ENCODE measurements around the gene CAPN14.
A peak's percentile ranks its signal among the peaks of the same experiment; 100 is the strongest.
"Not testable (repeated sequence)": the region's sequence is repeated elsewhere in the genome, so short reads cannot be mapped to it uniquely, and the experiment has no call there.

Gene CAPN14

DNA sequence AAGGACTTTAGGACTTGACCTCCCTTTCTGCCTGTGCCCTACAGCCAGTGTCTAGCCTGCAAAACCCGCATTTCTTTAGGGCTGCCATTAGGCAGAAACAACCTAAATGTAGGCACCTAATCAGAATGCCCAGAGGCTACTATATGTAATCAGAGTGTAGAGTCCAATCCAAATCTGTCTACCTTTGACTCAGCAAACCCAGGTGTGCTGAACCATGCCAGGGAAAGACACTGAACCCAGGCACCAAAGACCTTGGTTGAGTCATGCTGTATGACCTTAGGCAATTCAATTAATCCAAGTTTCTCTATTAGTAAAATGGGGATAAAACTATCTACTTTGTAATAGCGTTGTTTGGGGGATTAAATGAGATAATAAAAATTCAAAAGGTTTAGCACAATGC, 20.7 kb downstream of the CAPN14 start:
- no peak for DNase-seq (ENCODE audit: low read depth in 2 of 2)

DNA sequence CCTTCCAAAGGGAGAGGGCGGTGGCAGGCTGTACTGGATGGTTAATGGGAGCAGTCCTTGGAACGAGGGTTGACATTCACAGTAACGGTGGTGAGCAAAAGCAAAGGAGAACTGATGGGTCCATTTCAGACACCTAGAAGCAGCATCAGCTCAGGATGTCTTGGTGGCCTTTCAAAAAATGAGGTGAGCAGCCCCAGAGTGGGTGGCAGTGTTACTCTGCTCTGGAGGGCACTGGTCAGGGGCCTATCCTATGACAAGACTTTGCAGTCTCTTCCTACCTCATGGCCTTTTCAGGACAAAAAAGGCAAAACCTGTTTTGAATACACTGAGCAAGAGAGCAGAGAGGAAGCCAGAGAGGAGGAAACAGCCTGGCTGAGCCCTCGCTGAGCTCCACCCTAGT, 23.5 kb downstream of the CAPN14 start:
- no peak for DNase-seq (ENCODE audit: low read depth in 2 of 2)

DNA sequence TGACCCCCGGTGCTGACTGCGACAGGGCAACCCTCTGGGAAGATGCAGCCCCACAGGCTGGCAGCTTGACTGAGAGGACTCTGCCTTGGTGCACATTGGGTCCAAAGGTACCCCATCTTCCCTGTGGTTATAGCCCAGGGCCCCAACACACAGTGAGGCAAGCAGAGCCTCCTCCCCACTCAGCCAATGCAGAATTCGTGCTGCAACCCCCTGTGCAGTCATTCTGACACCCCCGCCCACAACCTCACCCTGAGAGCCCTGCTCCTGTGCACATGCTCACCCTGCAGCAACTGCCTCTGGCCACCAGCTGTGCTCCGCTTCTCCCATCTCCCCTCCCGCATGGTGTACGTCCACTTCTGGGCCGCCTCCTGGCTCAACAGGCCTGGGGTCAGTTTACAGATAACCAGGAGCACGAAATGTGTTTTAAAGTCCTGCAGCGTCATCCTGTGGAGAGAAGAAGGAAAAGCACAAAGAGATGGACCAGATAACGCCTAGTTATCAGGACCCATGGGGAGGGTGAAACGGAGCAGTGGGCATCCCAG, 24.4 kb downstream of the CAPN14 start:
- DNase-seq (ENCODE audit: low read depth in 2 of 2) = no peak

DNA sequence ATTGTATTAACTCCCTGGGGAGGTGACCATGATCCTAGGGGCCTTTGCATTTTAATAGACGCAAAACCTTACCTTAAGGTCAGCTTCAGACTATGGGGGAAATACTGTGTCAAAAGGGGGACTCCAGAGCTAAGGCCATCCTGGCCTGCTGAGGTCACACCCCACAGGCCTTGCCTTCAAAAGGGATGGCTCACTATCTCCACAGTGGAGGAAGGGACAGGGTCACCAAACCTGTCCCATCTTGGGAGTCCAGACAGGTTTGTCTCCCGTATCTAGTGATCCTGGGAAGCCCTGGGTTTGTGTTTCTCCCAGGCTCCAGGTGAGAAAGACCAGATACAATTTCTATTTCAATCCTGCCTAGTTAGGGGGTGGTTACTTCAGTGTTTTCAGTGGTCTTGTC, 24.9 kb downstream of the CAPN14 start:
- DNase-seq (ENCODE audit: low read depth in 2 of 2) = no peak

DNA sequence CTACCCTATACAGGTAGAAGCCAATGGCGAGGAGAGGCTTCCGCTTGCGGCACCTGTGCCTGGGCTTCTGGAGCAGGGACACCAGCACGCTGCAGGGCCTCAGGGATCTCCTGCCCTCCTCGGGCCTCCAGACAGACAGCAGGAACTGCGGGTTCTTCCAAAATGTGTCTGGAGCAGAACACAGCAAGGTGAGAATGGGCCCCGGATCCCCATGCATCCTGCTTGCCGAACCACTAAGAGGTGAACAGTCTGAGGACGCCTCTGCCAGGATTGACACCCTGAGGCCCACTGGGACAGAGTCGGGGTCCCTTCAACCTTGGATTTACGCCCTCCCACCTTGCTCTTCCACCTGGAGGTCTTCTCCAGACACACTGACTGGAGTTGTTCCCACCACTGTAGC, 25.4 kb downstream of the CAPN14 start:
- no peak for DNase-seq (ENCODE audit: low read depth in 2 of 2)

DNA sequence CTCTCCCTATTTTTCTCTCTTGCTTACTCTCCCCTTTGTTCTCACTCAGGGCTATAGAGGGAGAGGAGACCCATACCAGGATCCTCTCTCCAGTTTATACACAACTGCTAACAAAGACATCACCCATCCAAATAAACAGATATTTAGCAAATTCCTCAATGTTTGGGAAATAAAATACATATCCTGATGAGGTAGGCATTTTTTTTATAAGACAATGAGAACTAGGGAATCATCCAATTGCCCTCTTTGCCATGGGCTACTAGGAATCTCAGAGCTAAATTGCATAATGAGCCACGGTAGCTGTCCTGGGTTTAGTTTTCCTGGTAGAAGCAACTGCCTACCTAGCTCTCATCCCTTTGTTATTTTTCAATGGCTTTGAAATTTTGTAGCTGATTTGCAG, 27.1 kb downstream of the CAPN14 start:
- no peak for DNase-seq (ENCODE audit: low read depth in 2 of 2)

DNA sequence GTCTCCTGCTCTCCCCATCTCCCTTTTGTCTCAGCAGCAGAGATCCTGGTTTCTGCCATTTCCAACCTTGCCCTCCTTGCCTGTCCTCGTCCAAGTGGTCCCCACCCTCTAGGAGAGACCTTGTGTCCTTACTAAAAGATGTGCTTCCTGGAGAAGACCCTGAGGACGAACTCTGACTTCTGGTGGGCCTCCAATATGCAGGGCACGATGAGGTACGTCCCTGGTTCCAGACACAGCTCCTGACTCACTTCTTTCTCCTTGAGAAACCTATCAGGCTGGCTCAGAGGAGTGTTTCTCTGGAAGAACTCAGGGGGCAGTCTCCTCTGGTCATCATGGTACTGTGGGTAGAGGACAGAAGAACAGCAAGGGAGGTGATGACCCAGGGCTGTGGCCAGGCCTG, 28.2 kb downstream of the CAPN14 start:
- no peak for DNase-seq (ENCODE audit: low read depth in 2 of 2)

DNA sequence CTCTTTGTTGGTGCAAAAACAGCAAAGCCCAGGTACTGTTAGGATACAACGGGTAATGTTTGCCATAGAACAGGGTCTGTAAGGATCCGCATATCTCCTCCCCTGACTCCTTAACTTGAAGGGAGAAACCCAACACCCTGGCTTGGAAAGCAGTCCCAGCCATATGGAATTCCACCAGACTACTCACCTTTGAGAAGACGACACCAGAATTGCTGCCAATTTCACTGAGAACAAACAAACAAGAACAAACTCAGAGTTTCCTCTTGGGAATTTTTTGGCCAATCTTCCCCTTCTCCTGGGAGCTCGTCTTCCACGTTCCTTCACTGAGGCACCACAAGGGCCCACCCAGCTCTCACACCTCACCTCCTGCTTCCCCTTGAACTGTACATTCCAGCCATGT, 29.2 kb downstream of the CAPN14 start:
- no peak for DNase-seq (ENCODE audit: low read depth in 2 of 2)

DNA sequence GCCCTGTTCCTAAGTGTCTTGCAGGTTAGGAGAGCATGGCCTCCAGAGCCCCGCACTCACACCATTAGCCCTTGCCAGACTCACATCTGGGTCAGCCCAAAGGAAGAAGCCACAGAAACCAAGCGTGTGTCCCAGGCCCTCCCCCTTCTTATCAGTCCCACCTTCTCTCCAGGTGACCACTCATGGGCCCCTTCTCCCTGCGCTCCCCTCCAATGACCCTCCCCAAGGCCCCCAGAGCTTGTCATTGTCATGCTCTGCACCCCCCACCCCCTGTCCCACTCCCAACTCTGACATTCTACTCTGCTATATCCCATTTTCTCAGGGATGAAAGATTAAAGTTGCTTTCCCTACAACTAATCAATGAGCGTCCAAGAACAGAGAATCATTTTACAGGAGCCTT, 30.1 kb downstream of the CAPN14 start:
- DNase-seq (ENCODE audit: low read depth in 2 of 2) = no peak

DNA sequence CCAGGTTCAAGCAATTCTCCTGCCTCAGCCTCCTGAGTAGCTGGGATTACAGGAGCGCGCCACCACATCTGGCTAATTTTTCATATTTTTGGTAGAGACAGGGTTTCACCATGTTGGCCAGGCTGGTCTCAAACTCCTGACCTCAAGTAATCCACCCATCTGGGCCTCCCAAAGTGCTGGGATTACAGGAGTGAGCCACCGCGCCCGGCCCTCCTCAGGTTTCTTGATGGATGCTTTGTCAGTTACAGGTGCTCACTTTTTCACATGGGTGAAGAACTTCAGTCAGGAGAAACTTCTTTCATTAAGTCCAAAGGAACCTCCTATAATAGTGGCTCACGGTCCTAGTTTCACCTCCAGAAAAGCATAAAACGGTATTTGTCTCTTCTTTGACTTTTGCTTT, 33.3 kb downstream of the CAPN14 start:
- not testable (repeated sequence) for DNase-seq (ENCODE audit: low read depth in 2 of 2)

DNA sequence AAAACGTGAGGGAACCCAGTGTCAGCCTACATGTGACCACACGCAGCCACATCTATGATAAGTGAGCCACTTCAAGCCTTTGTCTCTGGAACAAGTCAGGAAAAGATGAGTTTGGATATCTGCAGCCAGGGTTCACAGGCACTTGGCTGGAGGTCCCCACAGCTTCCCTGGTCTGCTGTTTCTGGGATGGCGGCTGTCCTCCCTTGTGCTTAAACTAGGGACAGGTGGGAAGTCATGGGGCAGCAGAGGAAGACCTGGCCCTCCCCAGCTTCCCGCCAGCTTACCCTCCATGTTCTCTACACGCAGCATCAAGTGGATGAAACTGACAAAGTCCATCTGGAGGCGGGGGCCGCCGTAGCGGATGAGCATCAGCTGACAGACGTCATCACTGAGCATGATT, 40.6 kb downstream of the CAPN14 start:
- no peak for DNase-seq (ENCODE audit: low read depth in 2 of 2)

DNA sequence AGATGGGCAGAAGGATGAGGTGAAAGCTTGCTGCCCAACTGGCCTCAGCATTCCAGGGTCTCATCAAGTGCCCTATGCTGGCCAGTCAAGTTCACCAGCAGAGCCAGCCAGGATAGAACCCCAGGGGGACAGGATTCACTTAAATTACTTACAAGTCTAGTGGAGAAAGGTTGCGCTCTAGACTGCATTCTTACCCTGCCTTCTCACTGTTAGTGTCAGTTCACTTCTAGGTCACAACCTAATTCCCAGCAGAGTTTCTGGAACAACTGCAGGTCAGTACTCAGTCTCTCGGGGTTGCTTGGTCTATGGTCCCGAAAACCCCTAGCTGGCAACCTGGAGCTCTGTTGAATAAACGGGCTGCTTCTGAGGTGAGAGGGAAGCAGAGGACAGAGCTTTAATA, 46.2 kb downstream of the CAPN14 start:
- no peak for DNase-seq (ENCODE audit: low read depth in 2 of 2)

DNA sequence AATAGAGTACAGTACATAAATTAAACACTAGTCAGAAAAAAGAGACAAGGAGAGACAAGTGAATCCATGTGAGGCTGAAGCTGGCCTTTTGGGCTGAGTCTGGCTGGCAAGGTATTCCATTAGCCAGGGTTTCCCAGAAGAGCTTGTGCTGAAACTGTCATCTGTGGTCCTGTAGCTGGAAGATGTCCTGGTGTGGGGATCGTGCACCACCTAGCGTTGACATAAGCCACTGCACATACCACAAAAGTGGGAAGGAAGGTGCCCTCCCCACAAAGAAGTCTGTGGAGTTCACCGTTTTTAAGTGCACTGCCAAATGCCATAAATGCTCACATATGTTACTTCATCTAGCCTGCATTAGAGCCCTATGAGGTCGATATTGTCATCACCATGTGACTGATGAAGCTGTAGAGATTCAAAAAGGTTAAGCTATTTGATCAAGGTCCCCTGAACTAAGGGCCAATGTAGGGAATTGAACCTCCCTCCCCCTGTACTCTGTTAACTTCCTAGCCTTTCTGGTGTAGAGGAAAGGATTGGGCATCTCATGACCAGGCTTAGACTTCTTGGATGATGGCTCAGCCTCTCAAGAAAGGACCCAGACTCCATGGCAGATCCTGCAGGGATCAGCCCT, 47.1 kb downstream of the CAPN14 start:
- DNase-seq (ENCODE audit: low read depth in 2 of 2) = peak; percentile 24 to 32

DNA sequence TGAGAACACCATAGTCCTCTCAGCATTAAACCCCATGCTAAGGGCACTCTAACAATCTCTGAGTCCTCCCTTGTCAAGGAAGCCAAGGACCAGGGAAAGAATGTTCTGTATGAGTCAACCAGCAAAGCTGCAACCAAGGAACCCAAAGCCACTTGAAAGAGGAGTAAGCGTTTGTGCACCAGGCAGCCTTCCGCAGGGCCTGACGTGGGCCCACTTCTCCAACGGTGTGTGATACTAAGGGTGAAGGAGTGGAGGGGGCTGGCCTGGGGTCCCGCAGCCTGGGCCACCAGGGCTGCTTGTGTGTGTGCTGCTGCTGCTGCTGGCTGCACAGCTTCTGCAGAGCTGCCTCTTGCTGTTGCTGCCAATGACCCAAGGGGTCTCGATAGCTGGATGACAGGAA, 49.0 kb downstream of the CAPN14 start:
- no peak for DNase-seq (ENCODE audit: low read depth in 2 of 2)

DNA sequence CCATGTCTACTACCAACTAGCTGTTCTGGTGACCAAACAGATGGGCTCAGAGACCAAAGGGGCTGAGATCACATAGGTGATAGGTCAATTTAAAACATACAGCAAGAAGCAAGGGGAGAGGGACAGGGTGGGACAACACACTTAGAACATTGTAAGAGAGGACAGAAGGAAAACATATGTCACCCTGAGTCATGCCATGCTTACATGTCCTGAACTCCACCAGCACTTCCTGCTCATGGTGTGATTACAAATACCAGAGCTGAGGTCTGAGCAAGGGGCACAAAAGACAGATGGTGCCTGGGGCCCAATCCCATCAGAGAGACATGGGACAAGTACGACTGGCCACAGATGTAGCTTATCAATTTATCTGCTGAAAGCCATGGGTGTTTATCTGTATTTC, 50.4 kb downstream of the CAPN14 start:
- no peak for DNase-seq (ENCODE audit: low read depth in 2 of 2)

DNA sequence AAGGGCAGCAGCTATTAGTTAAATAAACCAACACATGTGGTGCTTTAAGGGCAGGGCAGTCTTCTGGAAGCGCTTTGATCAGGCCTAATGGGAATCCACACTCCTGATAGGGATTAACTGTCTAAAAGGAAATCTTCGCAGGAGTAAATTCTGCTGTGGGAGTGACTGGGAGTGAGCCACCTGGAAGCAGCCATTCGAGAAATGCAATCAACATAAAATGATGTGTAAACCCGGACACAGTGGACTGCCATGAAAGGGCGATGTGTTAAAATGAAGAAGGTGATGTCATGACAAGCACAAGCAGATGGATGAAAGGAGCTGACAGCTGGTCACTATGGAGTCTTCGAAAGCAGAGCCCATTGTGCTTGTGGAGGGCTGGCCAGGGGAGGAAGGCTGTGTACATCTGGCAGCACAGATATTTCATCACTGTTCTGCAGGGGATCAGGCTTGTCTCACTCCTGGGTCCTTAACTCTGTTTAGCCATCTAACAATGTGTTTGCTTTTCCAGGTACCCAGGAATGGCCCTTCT, 54.2 kb downstream of the CAPN14 start:
- no peak for DNase-seq (ENCODE audit: low read depth in 2 of 2)

DNA sequence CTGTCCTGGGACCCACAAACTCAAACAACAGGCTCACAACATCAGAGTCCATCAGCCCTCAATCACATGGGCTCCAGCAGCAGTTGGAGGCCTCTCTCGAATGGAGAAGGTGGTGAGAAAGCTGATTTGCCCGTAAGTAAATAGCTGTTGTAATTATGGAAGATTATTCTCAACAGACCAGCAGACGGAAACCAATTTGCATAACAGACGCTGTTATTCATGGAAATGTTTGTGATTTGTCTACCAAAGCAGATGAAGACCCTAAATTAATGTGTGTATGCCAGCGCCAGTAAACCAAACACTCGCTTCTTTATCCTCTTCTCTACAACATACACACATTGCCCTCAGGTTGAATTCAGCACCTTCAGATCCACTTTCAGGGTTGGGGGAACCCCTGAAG, 55.7 kb downstream of the CAPN14 start:
- no peak for DNase-seq (ENCODE audit: low read depth in 2 of 2)

DNA sequence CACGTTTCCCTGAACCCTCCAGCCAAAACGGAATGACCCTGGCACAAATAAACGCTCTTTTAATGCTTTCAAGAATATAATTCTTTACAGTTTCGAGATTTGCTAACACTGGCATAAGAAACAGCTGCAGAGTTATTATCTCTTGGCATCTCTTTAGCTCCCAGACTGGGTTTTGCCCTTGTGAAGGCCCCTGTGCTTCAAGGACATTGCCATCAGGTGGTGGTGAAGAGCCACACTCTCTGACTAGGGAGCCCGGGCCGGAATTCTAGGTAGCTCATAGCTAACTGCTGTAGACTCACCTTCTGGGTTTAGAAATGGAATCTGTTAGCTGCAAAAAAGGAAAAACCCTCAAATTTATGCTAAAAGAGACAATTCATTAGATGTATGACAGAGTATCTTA, 65.8 kb downstream of the CAPN14 start:
- DNase-seq (ENCODE audit: low read depth in 2 of 2) = no peak

DNA sequence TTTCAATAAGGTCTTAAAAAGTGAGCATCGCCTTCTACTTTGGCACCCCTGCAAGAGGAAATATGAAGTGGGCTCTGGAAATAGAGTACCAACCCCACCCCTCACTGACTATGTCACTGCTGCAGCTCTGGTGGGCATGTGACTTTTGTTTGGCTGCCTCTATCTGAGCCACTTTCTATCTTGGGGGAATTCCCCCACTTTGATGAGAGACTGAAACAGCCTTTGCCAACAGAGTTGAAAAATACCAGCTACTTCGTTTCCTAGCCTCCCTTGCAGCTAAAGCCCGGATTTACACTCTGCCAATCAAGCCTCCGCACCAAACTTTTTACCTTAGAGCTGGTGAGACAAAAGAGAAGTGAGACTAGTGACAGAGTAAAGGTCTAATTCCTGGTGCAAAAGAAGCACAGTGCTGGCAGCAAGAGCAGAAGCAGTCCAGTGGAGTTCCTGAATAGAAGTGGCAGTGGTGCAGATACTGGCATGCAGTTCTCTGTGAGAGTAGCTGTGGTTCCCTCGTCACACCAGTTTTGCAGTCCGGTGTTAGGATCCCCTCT, 67.1 kb downstream of the CAPN14 start:
- DNase-seq (ENCODE audit: low read depth in 2 of 2) = no peak

DNA sequence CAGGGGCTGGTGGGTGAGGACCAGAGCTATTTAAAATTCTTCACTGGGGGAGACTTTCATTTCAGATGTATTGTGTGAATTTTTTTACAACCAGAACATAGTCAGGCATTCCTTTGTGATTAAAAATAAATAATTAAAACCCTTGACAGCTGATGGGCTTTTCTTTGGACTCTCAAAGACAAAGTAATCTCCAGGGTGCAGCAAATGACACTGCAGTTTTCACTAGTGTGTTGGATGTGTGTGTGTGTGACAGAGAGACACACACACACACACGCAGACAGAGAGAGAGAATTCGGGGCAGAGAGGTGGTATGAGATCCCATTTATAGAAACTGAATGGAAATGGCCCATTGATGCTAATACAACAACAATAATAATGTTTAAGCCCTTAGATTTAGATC, 68.8 kb downstream of the CAPN14 start:
- DNase-seq (ENCODE audit: low read depth in 2 of 2) = no peak

DNA sequence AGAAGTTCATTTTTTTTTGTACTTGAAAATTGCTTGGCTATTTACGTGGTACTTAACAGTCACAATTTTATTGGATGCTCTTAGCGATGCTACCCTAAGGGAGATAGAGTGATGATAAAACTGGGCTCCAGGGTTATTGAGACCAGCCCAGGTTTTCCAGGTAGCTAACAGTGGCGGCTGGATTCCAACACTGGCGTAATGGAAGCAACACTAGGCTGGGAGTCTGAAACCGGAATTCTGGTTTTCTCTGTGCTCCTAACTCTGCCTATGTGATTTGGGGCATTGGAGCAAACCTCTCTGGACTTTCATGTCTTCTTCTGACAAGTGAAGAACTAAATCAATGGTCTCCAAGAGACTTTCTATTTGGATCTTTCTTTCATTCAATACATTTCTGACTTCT, 69.7 kb downstream of the CAPN14 start:
- no peak for DNase-seq (ENCODE audit: low read depth in 2 of 2)

DNA sequence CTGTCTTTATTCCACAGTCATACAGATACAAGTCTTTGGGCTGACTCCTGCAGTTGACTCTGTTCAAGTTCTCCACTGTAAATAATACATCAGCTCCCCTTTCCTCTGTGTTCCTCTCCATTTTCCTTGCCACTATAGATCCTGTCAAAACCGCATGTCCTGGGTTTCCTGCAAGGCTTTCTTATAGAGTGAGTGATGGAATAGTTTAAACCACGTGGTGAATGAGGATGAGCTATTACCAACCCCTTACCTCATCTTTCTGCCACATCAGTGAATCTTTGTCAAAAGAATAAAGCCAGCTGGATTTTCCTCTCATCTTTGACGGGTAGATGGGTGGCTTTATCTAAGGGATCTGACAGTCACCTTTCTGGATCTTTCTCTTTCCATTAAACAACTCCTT, 75.2 kb downstream of the CAPN14 start:
- no peak for DNase-seq (ENCODE audit: low read depth in 2 of 2)

DNA sequence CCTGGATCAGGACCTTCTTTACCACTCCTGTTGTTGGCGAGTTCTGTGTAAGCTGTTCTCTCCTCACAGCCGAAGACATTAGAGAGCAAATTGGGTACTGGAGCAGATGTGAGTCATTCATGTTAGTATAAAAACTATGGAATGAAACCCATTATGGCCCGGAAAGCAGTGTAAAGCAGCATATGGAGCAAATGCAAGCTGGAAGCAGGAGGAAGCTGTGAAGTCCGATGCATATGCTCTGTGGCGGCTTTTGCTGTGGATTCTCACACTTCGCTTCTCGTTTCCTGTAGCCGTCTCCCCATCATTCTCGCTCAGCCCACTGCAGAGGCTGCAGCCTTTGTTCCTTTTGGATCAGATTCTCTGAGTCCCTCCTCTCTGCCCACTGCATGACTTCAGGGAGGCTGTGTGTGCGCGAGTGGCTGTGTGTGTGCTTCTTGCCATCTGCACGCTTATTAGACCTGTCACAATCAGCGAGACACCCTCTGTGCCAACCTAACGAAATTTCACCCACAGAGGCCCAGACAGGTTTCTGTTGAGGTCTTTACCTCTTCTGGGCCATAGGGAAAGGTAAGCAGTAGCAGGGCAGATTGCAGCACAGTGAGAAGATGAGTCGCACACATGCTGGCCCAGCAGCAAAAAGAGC, 75.8 kb downstream of the CAPN14 start:
- peak; percentile 45 to 50 for DNase-seq (ENCODE audit: low read depth in 2 of 2)

Measured in fibroblast of skin of left quadriceps (primary cell).